HG03139 (cell line): ENCODE results near the gene OR9A4.

Experiments used
- ATAC-seq: cut with Tn5 transposase; IDR thresholded peaks from one replicate; pipeline ENCODE4 v1.9.1; 2021; ENCODE audit not compliant: unreplicated experiment

The OR9A4 gene

GRCh38 chr7:141945356-141945755 lies 29.2 kb downstream of the OR9A4 start:
- no peak for ATAC-seq

GRCh38 chr7:141946796-141947195 lies 30.6 kb downstream of the OR9A4 start, which contains the start of gene CLEC5A:
Gene CLEC5A (minus strand): TSS chr7:141946974. CDS start chr7:141946292, 682 bp downstream.
- no peak for ATAC-seq

- no peak for ATAC-seq
These were observed 32.8 kb downstream of the OR9A4 start for GRCh38 chr7:141949021-141949420.

- no peak for ATAC-seq
These were observed 33.3 kb downstream of the OR9A4 start for GRCh38 chr7:141949451-141949850.

GRCh38 chr7:141949911-141950310 lies 33.7 kb downstream of the OR9A4 start:
- ATAC-seq = no peak

GRCh38 chr7:141950806-141951205 lies 34.6 kb downstream of the OR9A4 start:
- no peak for ATAC-seq

- no peak for ATAC-seq
These were observed 36.3 kb downstream of the OR9A4 start for GRCh38 chr7:141952461-141952860.

GRCh38 chr7:141954334-141954733 lies 38.1 kb downstream of the OR9A4 start:
- no peak for ATAC-seq

GRCh38 chr7:141956084-141956483 lies 39.9 kb downstream of the OR9A4 start:
- no peak for ATAC-seq

GRCh38 chr7:141960687-141961422 lies 44.7 kb downstream of the OR9A4 start:
- no peak for ATAC-seq
